ENCODE results near the gene SIGLEC9. TPM values are rescaled to one million over a fixed set of nuclear protein-coding genes. Genes with fewer than 3 reads are reported as not detected.

Gene SIGLEC9
- total RNA-seq, 1 experiment from 2014 or later = not detected

DNA sequence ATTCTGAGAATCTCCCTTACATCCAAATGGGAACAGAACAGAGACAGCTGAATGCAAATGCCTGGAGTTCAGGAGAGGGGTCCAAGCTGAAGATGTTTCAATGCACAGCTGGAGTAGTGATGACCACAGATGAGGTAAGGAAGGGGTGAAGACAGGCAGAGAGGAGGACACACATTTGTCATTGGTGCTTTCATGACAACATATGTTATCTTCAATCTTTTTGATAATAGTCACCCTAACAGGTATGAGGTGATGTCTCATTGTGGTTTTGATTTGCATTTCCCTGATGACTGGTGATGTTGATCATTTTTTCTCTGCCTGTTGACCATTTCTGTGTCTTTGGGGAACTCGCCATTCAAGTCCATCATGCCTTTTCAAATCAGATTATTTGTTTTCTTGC, 36.6 kb downstream of the SIGLEC9 start (continued):
- TF ChIP-seq, protein P1, sequence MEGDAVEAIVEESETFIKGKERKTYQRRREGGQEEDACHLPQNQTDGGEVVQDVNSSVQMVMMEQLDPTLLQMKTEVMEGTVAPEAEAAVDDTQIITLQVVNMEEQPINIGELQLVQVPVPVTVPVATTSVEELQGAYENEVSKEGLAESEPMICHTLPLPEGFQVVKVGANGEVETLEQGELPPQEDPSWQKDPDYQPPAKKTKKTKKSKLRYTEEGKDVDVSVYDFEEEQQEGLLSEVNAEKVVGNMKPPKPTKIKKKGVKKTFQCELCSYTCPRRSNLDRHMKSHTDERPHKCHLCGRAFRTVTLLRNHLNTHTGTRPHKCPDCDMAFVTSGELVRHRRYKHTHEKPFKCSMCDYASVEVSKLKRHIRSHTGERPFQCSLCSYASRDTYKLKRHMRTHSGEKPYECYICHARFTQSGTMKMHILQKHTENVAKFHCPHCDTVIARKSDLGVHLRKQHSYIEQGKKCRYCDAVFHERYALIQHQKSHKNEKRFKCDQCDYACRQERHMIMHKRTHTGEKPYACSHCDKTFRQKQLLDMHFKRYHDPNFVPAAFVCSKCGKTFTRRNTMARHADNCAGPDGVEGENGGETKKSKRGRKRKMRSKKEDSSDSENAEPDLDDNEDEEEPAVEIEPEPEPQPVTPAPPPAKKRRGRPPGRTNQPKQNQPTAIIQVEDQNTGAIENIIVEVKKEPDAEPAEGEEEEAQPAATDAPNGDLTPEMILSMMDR (IDR thresholded peaks at IDR 0.05 in 2 of 3, conservative IDR thresholded peaks at IDR 0.05 in 1 of 3; ENCODE audit: borderline replicate concordance in 1 of 3, insufficient read depth in 1 of 3, low read depth in 2 of 3, low read length in 2 of 3) = no peak
- TF ChIP-seq TCF7L2 (IDR thresholded peaks at IDR 0.05; ENCODE audit: borderline replicate concordance, extremely low read depth, insufficient read depth, insufficient read length) = no peak

DNA sequence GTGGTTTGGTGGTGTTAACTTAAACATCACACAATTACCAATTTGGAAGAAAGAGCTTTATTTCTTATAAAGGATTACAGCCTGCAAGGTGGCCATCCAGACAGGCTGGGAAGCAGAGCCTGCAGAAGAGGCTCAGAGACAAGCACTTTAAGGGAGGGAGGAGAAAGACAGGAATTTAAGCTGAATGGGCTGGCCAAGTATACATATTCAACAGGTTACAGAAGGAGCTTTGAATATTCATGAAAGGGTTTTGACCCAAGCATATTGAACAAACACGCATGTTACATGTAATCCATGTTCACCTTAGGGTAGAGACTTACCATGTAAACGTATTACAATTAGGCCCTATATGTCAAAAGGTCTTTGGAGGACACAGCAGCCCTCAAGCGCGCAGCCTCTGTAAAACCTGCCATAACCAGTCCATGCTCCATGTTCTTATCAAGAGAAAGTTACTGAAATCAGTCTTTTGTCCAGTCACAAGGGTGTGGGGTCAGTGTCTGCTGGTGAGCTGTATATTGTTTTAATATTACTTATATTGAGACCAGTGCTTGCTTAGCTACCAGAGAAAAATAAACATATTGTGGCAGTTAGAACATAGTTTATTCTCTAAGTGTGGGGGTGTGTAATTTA, 37.3 kb downstream of the SIGLEC9 start:
- Histone ChIP-seq H3K79me2 (ENCODE audit: insufficient read depth, low read length) (no peaks in the 10 kb centered on the region), H4K20me1 (ENCODE audit: insufficient read depth) (no peaks in the 10 kb centered on the region), H3K27me3 (ENCODE audit: insufficient read depth, low read length) (no peaks in the 10 kb centered on the region), H3K9me3 (ENCODE audit: control insufficient read depth in 1 of 2, insufficient read depth in 1 of 2, low read depth in 1 of 2, low read length in 2 of 2) (no peaks in the 10 kb centered on the region), H3K36me3 (ENCODE audit: control insufficient read depth in 1 of 2, insufficient read depth in 2 of 2, low read length in 2 of 2) (no peaks in the 10 kb centered on the region), H3K9ac (ENCODE audit: low read length) (no peak overlapping the region), H3K4me1 (ENCODE audit: control insufficient read depth in 1 of 2, insufficient read depth in 2 of 2, low read length in 2 of 2) (peaks cover 0 to 7% of the 10 kb centered on the region in 2 experiments; a peak in 1 of 4 replicates), H3K4me2 (ENCODE audit: low read length) (no peak overlapping the region), H3K9me2 (ENCODE audit: insufficient read depth) (no peaks in the 10 kb centered on the region), H3K4me3 (replicated peaks in 1 of 2; ENCODE audit: low read depth in 1 of 2, low read length in 2 of 2) (no peak overlapping the region), H3K27ac (ENCODE audit: low read depth, low read length) (no peak overlapping the region), H2AFZ (ENCODE audit: low read depth, low read length, poor library complexity, severe bottlenecking) (no peak overlapping the region)
- CTCF ChIA-PET = no interaction called here
- POLR2A ChIA-PET = no interaction called here
- no peak for TF ChIP-seq CEBPB (IDR thresholded peaks at IDR 0.05; ENCODE audit: low read depth)
- no peak for TF ChIP-seq ZFX (IDR thresholded peaks at IDR 0.05)
- no peak for TF ChIP-seq JUND (IDR thresholded peaks at IDR 0.05)
- TF ChIP-seq ZNF274 (IDR thresholded peaks at IDR 0.05; ENCODE audit: low read depth, low read length) = no peak
- no peak for TF ChIP-seq SP1 (IDR thresholded peaks at IDR 0.05; ENCODE audit: low read depth)
- TF ChIP-seq, protein P2, sequence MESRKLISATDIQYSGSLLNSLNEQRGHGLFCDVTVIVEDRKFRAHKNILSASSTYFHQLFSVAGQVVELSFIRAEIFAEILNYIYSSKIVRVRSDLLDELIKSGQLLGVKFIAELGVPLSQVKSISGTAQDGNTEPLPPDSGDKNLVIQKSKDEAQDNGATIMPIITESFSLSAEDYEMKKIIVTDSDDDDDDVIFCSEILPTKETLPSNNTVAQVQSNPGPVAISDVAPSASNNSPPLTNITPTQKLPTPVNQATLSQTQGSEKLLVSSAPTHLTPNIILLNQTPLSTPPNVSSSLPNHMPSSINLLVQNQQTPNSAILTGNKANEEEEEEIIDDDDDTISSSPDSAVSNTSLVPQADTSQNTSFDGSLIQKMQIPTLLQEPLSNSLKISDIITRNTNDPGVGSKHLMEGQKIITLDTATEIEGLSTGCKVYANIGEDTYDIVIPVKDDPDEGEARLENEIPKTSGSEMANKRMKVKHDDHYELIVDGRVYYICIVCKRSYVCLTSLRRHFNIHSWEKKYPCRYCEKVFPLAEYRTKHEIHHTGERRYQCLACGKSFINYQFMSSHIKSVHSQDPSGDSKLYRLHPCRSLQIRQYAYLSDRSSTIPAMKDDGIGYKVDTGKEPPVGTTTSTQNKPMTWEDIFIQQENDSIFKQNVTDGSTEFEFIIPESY (IDR thresholded peaks at IDR 0.05; ENCODE audit: extremely low read depth, insufficient replicate concordance, low read length) = no peak
- no peak for TF ChIP-seq EZH2phosphoT487 (IDR thresholded peaks at IDR 0.05; ENCODE audit: borderline replicate concordance)
- TF ChIP-seq FOSL1 (IDR thresholded peaks at IDR 0.05; ENCODE audit: low read depth) = no peak
- ATAC-seq (no peak), DNase-seq (ENCODE audit: low read depth, low spot score) (no peak)
- BruUV-seq (replicated peaks) = no TSS peak
- intact Hi-C loops (cut with micrococcal nuclease) = no loop called here
- RAD21 ChIA-PET (ENCODE audit: low non-redundant PET in 1 of 2, low total read pairs in 2 of 2, uncharacterized antibody in 2 of 2, unreplicated experiment in 2 of 2) = no interaction called here

All from HCT116 (cell line).